ENCODE results near the gene RSU1.

DNA sequence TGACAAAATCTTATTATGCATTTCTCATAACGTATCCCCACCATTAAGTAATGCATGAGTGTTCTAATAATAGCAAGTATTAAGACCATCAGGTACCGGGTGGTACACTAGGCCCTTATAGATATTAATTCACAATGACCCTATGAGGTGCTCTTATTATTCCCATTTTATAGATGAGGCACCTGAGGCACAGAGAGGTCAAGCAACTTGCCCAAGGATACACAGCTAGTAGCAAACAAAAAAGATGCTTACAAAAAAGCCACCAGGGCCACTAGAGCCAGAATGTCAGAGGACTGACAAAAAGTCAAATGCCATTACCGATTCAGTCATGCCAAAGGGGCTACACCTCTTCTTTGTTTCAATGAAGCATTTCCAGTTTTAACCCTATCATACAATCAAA is 5.9 kb downstream of the RSU1 start:
- TF ChIP-seq, protein P1, sequence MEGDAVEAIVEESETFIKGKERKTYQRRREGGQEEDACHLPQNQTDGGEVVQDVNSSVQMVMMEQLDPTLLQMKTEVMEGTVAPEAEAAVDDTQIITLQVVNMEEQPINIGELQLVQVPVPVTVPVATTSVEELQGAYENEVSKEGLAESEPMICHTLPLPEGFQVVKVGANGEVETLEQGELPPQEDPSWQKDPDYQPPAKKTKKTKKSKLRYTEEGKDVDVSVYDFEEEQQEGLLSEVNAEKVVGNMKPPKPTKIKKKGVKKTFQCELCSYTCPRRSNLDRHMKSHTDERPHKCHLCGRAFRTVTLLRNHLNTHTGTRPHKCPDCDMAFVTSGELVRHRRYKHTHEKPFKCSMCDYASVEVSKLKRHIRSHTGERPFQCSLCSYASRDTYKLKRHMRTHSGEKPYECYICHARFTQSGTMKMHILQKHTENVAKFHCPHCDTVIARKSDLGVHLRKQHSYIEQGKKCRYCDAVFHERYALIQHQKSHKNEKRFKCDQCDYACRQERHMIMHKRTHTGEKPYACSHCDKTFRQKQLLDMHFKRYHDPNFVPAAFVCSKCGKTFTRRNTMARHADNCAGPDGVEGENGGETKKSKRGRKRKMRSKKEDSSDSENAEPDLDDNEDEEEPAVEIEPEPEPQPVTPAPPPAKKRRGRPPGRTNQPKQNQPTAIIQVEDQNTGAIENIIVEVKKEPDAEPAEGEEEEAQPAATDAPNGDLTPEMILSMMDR (IDR thresholded peaks at IDR 0.05; ENCODE audit: borderline replicate concordance, extremely low read depth, low read length, poor library complexity, severe bottlenecking), result no peak
- TF ChIP-seq EZH2 (IDR thresholded peaks at IDR 0.05; ENCODE audit: borderline replicate concordance, low read depth, low read length, severe bottlenecking), result no peak
